GM21423 (cell line): Measurements from ENCODE around the gene VSIG4.
"Not testable (repeated sequence)": the region's sequence is repeated elsewhere in the genome, so short reads cannot be mapped to it uniquely, and the experiment has no call there.

Experiments used
- ATAC-seq: cut with Tn5 transposase; IDR thresholded peaks from one replicate; pipeline ENCODE4 v1.9.1; 2021; ENCODE audit warnings: mild to moderate bottlenecking, moderate library complexity; ENCODE audit not compliant: unreplicated experiment

Gene VSIG4, protein sequence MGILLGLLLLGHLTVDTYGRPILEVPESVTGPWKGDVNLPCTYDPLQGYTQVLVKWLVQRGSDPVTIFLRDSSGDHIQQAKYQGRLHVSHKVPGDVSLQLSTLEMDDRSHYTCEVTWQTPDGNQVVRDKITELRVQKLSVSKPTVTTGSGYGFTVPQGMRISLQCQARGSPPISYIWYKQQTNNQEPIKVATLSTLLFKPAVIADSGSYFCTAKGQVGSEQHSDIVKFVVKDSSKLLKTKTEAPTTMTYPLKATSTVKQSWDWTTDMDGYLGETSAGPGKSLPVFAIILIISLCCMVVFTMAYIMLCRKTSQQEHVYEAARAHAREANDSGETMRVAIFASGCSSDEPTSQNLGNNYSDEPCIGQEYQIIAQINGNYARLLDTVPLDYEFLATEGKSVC

GRCh38 chrX:66039944-66040343 lies at the start of gene VSIG4:
VSIG4 (minus strand) TSS chrX:66040080; CDS start chrX:66039998, 82 bp downstream.
- ATAC-seq = no peak

GRCh38 chrX:66076801-66077200 lies 36.9 kb upstream of the VSIG4 start:
- no peak for ATAC-seq

- ATAC-seq = no peak
Observed at GRCh38 chrX:66074920-66075879, 35.3 kb upstream of the VSIG4 start.

DNA sequence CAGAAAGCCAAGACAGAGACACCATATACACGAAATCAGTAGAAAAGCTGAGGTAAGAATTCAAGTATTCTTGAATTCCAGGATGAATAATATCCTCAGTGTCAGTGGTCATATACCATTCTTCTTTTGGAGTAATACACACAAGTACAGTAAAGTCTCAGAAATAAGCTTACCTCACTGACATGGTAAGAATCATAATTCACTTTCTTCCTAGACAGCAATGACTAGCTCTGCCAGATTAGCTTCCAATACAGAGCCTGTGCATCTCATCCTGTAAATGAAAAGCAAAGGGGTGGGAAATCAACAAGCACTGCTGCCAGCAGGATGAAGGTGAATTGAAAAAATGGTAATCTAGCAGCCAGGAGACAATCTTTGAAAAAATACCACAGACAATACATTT lies 31.2 kb upstream of the VSIG4 start:
- no peak for ATAC-seq

DNA sequence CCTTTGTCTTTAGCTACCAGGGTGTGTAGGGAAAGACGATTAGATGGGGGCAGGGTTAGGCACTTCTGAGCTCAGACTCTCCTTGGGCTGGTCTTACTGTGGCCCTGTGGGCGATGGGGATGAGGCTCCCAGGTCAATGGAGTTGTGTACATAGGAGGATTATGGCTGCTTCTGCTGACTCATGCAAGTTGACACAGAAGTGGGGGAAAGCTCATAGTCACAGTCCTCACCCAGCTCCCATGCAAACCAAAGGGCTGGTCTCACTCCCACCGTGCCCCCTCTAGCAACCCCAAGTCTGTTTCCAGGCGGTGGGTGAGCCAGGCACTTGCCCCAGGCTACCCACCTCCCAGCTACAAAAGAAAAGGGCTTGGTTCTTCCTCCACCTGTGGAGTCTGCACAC lies 24.4 kb upstream of the VSIG4 start:
- no peak for ATAC-seq

DNA sequence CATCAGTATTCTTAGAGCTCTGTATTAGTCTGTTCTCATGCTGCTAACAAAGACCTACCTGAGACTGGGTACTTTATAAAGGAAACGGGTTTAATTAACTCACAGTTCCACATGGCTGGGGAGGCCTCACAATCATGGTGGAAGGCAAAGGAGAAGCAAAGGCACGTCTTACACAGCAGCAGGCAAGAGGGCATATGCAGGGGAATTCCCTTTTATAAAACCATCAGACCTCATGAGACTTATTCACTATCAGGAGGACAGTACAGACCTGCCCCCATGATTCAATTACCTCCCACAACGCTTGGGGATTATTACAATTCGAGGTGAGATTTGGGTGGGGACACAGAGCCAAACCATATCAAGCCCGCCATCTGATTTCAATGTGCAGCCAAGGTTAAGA lies 17.1 kb upstream of the VSIG4 start:
- not testable (repeated sequence) for ATAC-seq

- no peak for ATAC-seq
Observed at GRCh38 chrX:66054978-66055377, 15.1 kb upstream of the VSIG4 start.

DNA sequence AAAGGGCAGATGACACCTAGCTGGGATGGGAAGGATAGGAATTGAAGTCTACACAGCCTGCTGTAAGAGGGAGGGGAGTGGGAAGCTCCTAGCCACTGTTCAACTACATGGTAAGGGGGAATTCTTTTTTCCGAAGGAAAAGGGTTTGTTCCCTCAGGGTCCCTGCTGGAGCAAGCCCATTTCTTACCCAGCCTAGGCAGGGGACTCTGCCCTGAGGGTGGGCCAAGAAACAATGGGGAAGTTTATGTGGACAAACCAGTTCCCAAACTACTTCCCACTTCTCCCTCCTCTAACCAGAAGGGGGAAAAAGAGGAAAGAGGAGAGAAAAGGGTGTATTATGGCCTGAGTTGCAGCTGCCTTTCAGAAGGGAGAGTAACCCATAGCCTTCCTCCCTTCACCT lies 13.5 kb upstream of the VSIG4 start:
- no peak for ATAC-seq

GRCh38 chrX:66051980-66052379 lies 12.1 kb upstream of the VSIG4 start:
- ATAC-seq = no peak

DNA sequence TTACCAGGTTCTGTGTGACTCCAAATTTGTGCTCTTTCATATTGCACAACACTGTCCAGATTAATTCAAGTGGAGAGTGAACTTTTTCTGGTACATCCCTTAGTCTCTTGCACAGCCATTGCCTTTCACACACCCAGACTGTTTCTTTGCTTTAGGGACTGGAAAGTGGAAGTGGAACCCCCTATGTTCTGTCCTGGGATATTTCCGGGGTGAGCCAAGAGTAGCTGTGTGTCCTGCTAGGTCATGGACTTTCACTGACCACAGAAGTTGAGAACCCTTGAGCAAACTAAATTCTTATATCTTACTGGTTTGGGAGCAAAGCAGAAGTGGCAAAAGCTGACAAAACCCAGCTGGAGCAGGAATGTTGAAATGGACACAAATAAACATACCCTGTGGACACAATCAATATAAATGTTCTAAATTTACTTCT lies 10.3 kb upstream of the VSIG4 start:
- ATAC-seq = no peak

DNA sequence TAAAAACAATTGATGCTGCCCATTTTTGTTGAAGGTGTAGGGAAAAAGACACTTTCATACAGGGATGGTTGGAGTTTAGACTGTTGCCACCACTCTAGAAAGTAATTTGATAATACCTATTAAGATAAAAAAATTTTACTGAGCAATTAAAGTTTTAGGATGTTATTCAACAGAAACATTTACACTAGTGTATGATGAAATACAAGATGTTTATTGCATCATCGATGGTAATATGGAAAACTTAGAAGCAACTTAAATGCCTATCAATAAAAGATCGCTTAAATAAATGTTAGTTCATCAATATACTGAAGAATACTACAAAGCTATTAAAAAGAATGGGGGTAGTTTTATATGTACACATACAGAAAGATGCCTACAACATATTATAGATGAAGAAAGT lies 9.2 kb upstream of the VSIG4 start:
- no peak for ATAC-seq

- ATAC-seq = peak; percentile 70
Observed at GRCh38 chrX:66046612-66047235, 6.8 kb upstream of the VSIG4 start.

DNA sequence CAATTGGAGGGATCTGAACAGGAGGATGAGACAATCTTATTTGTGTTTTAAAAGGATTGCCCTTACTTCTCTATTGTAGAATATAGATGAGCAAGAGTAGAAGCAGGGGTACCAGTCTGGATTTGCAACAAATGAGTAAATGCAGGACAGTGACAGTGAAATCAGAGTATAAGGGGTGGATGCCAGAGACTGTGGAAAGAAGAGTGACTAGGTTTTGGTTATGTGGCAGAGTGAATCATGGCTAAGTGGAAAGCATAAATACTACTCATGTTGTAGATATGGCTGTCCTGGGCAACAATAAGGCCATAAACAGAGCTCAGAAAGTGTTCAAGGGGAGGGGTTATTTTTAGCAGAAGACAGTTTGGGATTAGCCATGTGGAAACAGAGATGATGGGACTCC lies 6.0 kb upstream of the VSIG4 start:
- ATAC-seq = no peak

DNA sequence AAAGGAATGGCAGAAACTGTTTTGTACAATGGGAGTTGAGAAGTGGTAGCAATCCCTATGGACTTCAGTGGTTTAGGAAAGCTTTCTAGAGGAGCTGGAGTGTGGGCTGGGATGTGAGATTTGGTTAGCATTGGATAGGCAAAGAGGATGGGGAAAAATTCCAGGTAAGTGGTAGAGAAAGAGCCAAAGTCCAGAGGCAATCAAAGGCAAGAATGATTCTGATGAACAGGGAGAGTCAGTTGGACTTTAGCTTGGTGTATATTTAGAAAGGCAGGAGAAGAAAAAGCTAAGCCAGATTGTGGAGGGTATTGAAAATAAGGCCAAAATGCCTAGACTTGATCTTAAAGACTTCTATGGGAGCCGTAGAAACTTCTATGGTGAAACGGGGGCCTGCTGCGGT lies 3.7 kb upstream of the VSIG4 start:
- no peak for ATAC-seq

- peak; percentile 67 for ATAC-seq
Observed at GRCh38 chrX:66042307-66043077, 2.6 kb upstream of the VSIG4 start.

DNA sequence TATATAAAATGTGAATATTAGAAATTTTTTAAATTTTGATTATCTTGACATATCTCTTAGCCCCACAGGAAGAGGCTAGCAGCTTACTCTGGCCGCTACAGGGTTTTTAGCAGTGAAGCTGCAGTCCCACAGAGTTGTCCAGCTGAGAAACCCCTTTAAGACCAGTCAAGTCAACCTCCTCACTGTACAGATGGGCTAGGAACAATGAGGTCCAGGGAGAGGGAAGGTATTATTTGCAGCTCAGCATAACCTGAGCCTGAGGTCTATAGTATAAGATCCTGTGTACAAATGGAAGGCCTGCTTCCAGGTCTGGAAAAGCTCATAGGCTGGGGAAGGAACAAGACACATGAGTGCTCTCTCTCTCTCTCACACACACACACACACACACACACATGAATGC lies 1.8 kb downstream of the VSIG4 start:
- no peak for ATAC-seq

- ATAC-seq = no peak
Observed at GRCh38 chrX:66036231-66036630, 3.6 kb downstream of the VSIG4 start.

- ATAC-seq = no peak
Observed at GRCh38 chrX:66035667-66036066, 4.2 kb downstream of the VSIG4 start.

DNA sequence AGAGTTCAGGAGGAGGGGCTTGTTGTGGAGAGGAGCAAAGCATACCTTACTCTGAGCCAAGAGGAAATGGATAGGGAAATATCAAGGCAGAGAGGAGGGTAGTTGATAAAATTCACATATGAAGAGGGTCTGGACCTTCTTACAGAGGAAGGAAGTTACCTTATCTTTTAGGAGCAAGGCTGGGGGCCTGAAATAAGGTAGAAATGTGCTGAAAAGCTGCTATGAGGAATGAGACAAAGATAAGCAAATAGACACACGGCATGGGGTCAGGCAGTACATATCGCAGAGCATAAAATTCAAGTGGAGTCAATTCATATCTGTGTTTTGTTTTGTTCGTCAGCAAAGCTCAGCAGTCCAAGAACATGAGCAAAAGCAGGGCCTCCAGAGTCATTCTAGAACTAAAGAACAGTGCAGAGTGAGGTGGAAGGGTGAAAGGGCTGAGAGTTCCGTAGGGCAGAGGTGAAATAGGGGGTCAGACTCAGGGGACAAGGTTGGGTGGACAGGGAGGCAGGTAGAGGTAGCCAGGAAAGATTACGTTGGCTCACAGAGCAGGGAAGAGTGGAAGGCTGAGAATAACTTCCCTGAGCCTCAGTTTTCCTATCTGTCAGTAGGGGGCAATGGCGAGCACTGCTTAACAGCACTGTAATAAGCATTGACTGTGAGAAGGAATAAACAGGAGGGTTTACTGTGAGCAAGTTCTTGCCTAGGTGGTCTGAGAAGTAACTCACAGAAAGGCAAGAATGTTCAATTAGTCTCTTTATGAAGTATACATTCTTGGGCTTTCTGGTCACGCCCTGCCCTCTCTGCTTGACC lies 9.2 kb downstream of the VSIG4 start:
- no peak for ATAC-seq

- ATAC-seq = no peak
Observed at GRCh38 chrX:66028936-66029335, 10.9 kb downstream of the VSIG4 start.
